Mammary epithelial cell (primary cell): Measurements from ENCODE around the gene ZNF865.

Source experiments
- CTCF ChIP-seq, 2 donors: IDR thresholded peaks in 1 of 2; conservative IDR thresholded peaks in 1 of 2; 2 replicates each; pipeline ENCODE4 v1.5.1; 2011 to 2012; ENCODE audit warnings: inconsistent platforms in 2 of 2, low read length in 2 of 2, mild to moderate bottlenecking in 2 of 2, control low read depth in 1 of 2, low read depth in 1 of 2; ENCODE audit not compliant: insufficient read depth in 1 of 2; ENCODE audit errors: extremely low read depth in 1 of 2
- EZH2 ChIP-seq: IDR thresholded peaks from 2 replicates; pipeline ENCODE4 v1.6.1; 2012; ENCODE audit warnings: low read length, inconsistent platforms, borderline replicate concordance

GRCh38 chr19:55626350-55626749, 20.9 kb downstream of the ZNF865 start:
- TF ChIP-seq CTCF (conservative IDR thresholded peaks at IDR 0.05 in 1 of 2, IDR thresholded peaks at IDR 0.05 in 1 of 2; ENCODE audit: extremely low read depth in 1 of 2, insufficient read depth in 1 of 2, low read depth in 1 of 2, low read length in 2 of 2) (no peak), EZH2 (no peak)
